Transverse colon (tissue), 4 donors: Measurements from ENCODE around the gene ZBTB37.

ENCODE experiments used
- EP300 ChIP-seq: sonication (generic); formaldehyde crosslinking; IDR thresholded peaks from one replicate; pipeline ENCODE4 v1.6.1; 2017; ENCODE audit warnings: antibody characterized with exemption, low read depth
- POLR2A ChIP-seq: fragments of 450-650 bp; IDR thresholded peaks from one replicate; pipeline ENCODE4 v1.6.1; 2016; ENCODE audit warnings: antibody characterized with exemption, mild to moderate bottlenecking, moderate library complexity
- POLR2AphosphoS5 ChIP-seq, 3 donors: sonication (generic); formaldehyde crosslinking; IDR thresholded peaks; one replicate each; pipeline ENCODE4 v1.6.1; 2016; ENCODE audit warnings: antibody characterized with exemption in 3 of 3
- TF ChIP-seq, protein P1 (sequence below), 5 experiments: fragments of 200-600 bp in 3 of 5; fragments of 450-650 bp in 2 of 5; sonication (generic) in 3 of 5; IDR thresholded peaks; 1 replicate in 2 of 5; 2 replicates in 3 of 5; pipeline ENCODE4 v1.5.1; 2016 to 2017; ENCODE audit warnings: antibody characterized with exemption in 5 of 5, inconsistent platforms in 3 of 5, mild to moderate bottlenecking in 2 of 5, moderate library complexity in 1 of 5

- TF ChIP-seq POLR2A = no peak
- TF ChIP-seq EP300 = no peak
- TF ChIP-seq, protein P1, sequence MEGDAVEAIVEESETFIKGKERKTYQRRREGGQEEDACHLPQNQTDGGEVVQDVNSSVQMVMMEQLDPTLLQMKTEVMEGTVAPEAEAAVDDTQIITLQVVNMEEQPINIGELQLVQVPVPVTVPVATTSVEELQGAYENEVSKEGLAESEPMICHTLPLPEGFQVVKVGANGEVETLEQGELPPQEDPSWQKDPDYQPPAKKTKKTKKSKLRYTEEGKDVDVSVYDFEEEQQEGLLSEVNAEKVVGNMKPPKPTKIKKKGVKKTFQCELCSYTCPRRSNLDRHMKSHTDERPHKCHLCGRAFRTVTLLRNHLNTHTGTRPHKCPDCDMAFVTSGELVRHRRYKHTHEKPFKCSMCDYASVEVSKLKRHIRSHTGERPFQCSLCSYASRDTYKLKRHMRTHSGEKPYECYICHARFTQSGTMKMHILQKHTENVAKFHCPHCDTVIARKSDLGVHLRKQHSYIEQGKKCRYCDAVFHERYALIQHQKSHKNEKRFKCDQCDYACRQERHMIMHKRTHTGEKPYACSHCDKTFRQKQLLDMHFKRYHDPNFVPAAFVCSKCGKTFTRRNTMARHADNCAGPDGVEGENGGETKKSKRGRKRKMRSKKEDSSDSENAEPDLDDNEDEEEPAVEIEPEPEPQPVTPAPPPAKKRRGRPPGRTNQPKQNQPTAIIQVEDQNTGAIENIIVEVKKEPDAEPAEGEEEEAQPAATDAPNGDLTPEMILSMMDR (IDR thresholded peaks at IDR 0.05) = no peak
- no peak for TF ChIP-seq POLR2AphosphoS5 (IDR thresholded peaks at IDR 0.05)
These were observed 48.5 kb downstream of the ZBTB37 start for GRCh38 chr1:173916667-173917066.
